MG63 (cell line): ENCODE data around the gene PHKB. TPM values are rescaled to one million over a fixed set of nuclear protein-coding genes. Genes with fewer than 3 reads are reported as not detected.
A peak's percentile ranks its signal among the peaks of the same experiment; 100 is the strongest.

Experiments used
- DNase-seq: peaks from one replicate; pipeline ENCODE4 v3.0.0-alpha.2; 2020
- H3K27me3 ChIP-seq: fragments of 250-450 bp; sonication (Bioruptor Pico); 2 replicates; pipeline ENCODE4 v1.5.1; 2020; ENCODE audit warnings: mild to moderate bottlenecking, moderate library complexity
- H3K36me3 ChIP-seq: fragments of 250-450 bp; sonication (Bioruptor Pico); 2 replicates; pipeline ENCODE4 v1.5.1; 2020; ENCODE audit warnings: mild to moderate bottlenecking, moderate library complexity
- H3K4me3 ChIP-seq: fragments of 250-450 bp; sonication (Bioruptor Pico); 2 replicates; pipeline ENCODE4 v1.5.1; 2020; ENCODE audit warnings: mild to moderate bottlenecking, moderate library complexity
- H3K9me3 ChIP-seq: fragments of 250-450 bp; sonication (Bioruptor Pico); 2 replicates; pipeline ENCODE4 v1.5.1; 2020; ENCODE audit warnings: mild to moderate bottlenecking, moderate library complexity
- total RNA-seq: library from RNA; depleted of rRNA; stranded (reverse); fragments of >200 nt; shearing (Covaris generic); gene quantifications from 2 replicates; pipeline ENCODE4 v1.2.3, GENCODE V29; 2014; ENCODE audit warnings: low replicate concordance

PHKB gene
- total RNA-seq, 1 experiment from 2014 or later = 11.1 TPM

- no peaks in the 10 kb centered on the region for H3K27me3 ChIP-seq
- no peaks in the 10 kb centered on the region for H3K36me3 ChIP-seq
- H3K4me3 ChIP-seq = no peak overlapping the region
- DNase-seq = no peak
- no peaks in the 10 kb centered on the region for H3K9me3 ChIP-seq
Observed at GRCh38 chr16:47571049-47571448, 109.9 kb downstream of the PHKB start.

- no peak for DNase-seq
- Histone ChIP-seq H3K4me3 (no peak overlapping the region), H3K27me3 (no peaks in the 10 kb centered on the region), H3K36me3 (no peaks in the 10 kb centered on the region), H3K9me3 (no peaks in the 10 kb centered on the region)
Observed at GRCh38 chr16:47571711-47572110, 110.6 kb downstream of the PHKB start.

GRCh38 chr16:47574091-47575054 is 113.2 kb downstream of the PHKB start:
- no peaks in the 10 kb centered on the region for H3K9me3 ChIP-seq
- H3K4me3 ChIP-seq = no peak overlapping the region
- H3K36me3 ChIP-seq = no peaks in the 10 kb centered on the region
- DNase-seq = peak; percentile 1
- no peaks in the 10 kb centered on the region for H3K27me3 ChIP-seq

- no peaks in the 10 kb centered on the region for H3K27me3 ChIP-seq
- H3K9me3 ChIP-seq = no peaks in the 10 kb centered on the region
- no peaks in the 10 kb centered on the region for H3K36me3 ChIP-seq
- DNase-seq = no peak
- no peak overlapping the region for H3K4me3 ChIP-seq
Observed at GRCh38 chr16:47577029-47577428, 115.9 kb downstream of the PHKB start.

- no peak for DNase-seq
- H3K36me3 ChIP-seq = no peaks in the 10 kb centered on the region
- no peaks in the 10 kb centered on the region for H3K27me3 ChIP-seq
- H3K9me3 ChIP-seq = no peaks in the 10 kb centered on the region
- H3K4me3 ChIP-seq = no peak overlapping the region
Observed at GRCh38 chr16:47578033-47578432, 116.9 kb downstream of the PHKB start.

- no peaks in the 10 kb centered on the region for H3K9me3 ChIP-seq
- H3K36me3 ChIP-seq = no peaks in the 10 kb centered on the region
- H3K27me3 ChIP-seq = no peaks in the 10 kb centered on the region
- H3K4me3 ChIP-seq = no peak overlapping the region
- no peak for DNase-seq
Observed at GRCh38 chr16:47578573-47578972, 117.4 kb downstream of the PHKB start.

- H3K4me3 ChIP-seq = no peak overlapping the region
- no peaks in the 10 kb centered on the region for H3K27me3 ChIP-seq
- H3K36me3 ChIP-seq = no peaks in the 10 kb centered on the region
- no peak for DNase-seq
- H3K9me3 ChIP-seq = no peaks in the 10 kb centered on the region
Observed at GRCh38 chr16:47581114-47581513, 120.0 kb downstream of the PHKB start.

- no peak for DNase-seq
- Histone ChIP-seq H3K9me3 (no peaks in the 10 kb centered on the region), H3K36me3 (no peaks in the 10 kb centered on the region), H3K4me3 (no peak overlapping the region), H3K27me3 (no peaks in the 10 kb centered on the region)
Observed at GRCh38 chr16:47584464-47585225, 123.5 kb downstream of the PHKB start.

GRCh38 chr16:47586121-47586520 is 125.0 kb downstream of the PHKB start:
- no peak for DNase-seq
- no peaks in the 10 kb centered on the region for H3K36me3 ChIP-seq
- H3K4me3 ChIP-seq = no peak overlapping the region
- H3K9me3 ChIP-seq = no peaks in the 10 kb centered on the region
- no peaks in the 10 kb centered on the region for H3K27me3 ChIP-seq

GRCh38 chr16:47590472-47590871 is 129.3 kb downstream of the PHKB start:
- Histone ChIP-seq H3K27me3 (no peaks in the 10 kb centered on the region), H3K4me3 (no peak overlapping the region), H3K9me3 (no peaks in the 10 kb centered on the region), H3K36me3 (no peaks in the 10 kb centered on the region)
- DNase-seq = no peak

GRCh38 chr16:47592232-47592631 is 131.1 kb downstream of the PHKB start:
- no peak overlapping the region for H3K4me3 ChIP-seq
- H3K27me3 ChIP-seq = no peaks in the 10 kb centered on the region
- H3K36me3 ChIP-seq = no peaks in the 10 kb centered on the region
- DNase-seq = no peak
- no peaks in the 10 kb centered on the region for H3K9me3 ChIP-seq

GRCh38 chr16:47599512-47599911 is 138.4 kb downstream of the PHKB start:
- DNase-seq = no peak
- Histone ChIP-seq H3K27me3 (no peaks in the 10 kb centered on the region), H3K4me3 (no peak overlapping the region), H3K9me3 (no peaks in the 10 kb centered on the region), H3K36me3 (no peaks in the 10 kb centered on the region)

- Histone ChIP-seq H3K36me3 (no peaks in the 10 kb centered on the region), H3K9me3 (no peaks in the 10 kb centered on the region), H3K4me3 (no peak overlapping the region), H3K27me3 (no peaks in the 10 kb centered on the region)
- no peak for DNase-seq
Observed at GRCh38 chr16:47600376-47600775, 139.2 kb downstream of the PHKB start.

- DNase-seq = no peak
- no peaks in the 10 kb centered on the region for H3K9me3 ChIP-seq
- no peaks in the 10 kb centered on the region for H3K27me3 ChIP-seq
- no peak overlapping the region for H3K4me3 ChIP-seq
- H3K36me3 ChIP-seq = no peaks in the 10 kb centered on the region
Observed at GRCh38 chr16:47604306-47604705, 143.2 kb downstream of the PHKB start.

GRCh38 chr16:47611042-47611441 is 149.9 kb downstream of the PHKB start:
- no peak for DNase-seq
- H3K27me3 ChIP-seq = no peaks in the 10 kb centered on the region
- no peak overlapping the region for H3K4me3 ChIP-seq
- H3K9me3 ChIP-seq = no peaks in the 10 kb centered on the region
- H3K36me3 ChIP-seq = no peaks in the 10 kb centered on the region

- Histone ChIP-seq H3K4me3 (no peak overlapping the region), H3K9me3 (no peaks in the 10 kb centered on the region), H3K36me3 (no peaks in the 10 kb centered on the region), H3K27me3 (no peaks in the 10 kb centered on the region)
- DNase-seq = no peak
Observed at GRCh38 chr16:47611848-47612493, 150.8 kb downstream of the PHKB start.

GRCh38 chr16:47612711-47613110 is 151.6 kb downstream of the PHKB start:
- no peak for DNase-seq
- H3K4me3 ChIP-seq = no peak overlapping the region
- H3K9me3 ChIP-seq = no peaks in the 10 kb centered on the region
- no peaks in the 10 kb centered on the region for H3K36me3 ChIP-seq
- no peaks in the 10 kb centered on the region for H3K27me3 ChIP-seq
